Vagina (tissue), 2 donors: ENCODE data around the gene CYP4Z1.

Experiments
- CTCF ChIP-seq, 3 experiments: fragments of 450-650 bp in 2 of 3; fragments of 200-600 bp in 1 of 3; sonication (generic) in 1 of 3; IDR thresholded peaks; one replicate each; pipeline ENCODE4 v1.5.1; 2017 to 2019; ENCODE audit warnings: antibody characterized with exemption in 3 of 3, mild to moderate bottlenecking in 2 of 3, moderate library complexity in 2 of 3
- POLR2A ChIP-seq, 2 donors: fragments of 450-650 bp; IDR thresholded peaks; one replicate each; pipeline ENCODE4 v1.6.1; 2017; ENCODE audit warnings: antibody characterized with exemption in 2 of 2, mild to moderate bottlenecking in 2 of 2, moderate library complexity in 2 of 2
- POLR2AphosphoS5 ChIP-seq, 2 donors: sonication (generic); formaldehyde crosslinking; IDR thresholded peaks; one replicate each; pipeline ENCODE4 v1.9.0; 2017; ENCODE audit warnings: antibody characterized with exemption in 2 of 2, mild to moderate bottlenecking in 2 of 2, low read depth in 1 of 2; ENCODE audit not compliant: insufficient read depth in 1 of 2

GRCh38 chr1:47137198-47137597, 70.2 kb downstream of the CYP4Z1 start, which contains the start of gene CYP4A22:
- TF ChIP-seq CTCF (IDR thresholded peaks at IDR 0.05) (no peak), POLR2A (IDR thresholded peaks at IDR 0.05) (no peak), POLR2AphosphoS5 (IDR thresholded peaks at IDR 0.05; ENCODE audit: insufficient read depth in 1 of 2, low read depth in 1 of 2) (no peak)
